Stimulated activated CD8-positive, alpha-beta memory T cell treated with anti-CD3 and anti-CD28 coated beads, Interleukin-7, amount 100 ng/mL, for 24 hours (primary cell): ENCODE results near the gene FAM229B.

Source experiments
- DNase-seq: peaks from one replicate; pipeline ENCODE4 v3.0.0-alpha.2; 2020; ENCODE audit warnings: low read depth

The FAM229B gene

GRCh38 chr6:112144145-112144926, 56.9 kb downstream of the FAM229B start:
- DNase-seq = no peak

- DNase-seq = no peak
These were observed 57.7 kb downstream of the FAM229B start for GRCh38 chr6:112145080-112145573.

- no peak for DNase-seq
These were observed 60.7 kb downstream of the FAM229B start for GRCh38 chr6:112148103-112148502.

GRCh38 chr6:112149236-112149635, 61.8 kb downstream of the FAM229B start:
- no peak for DNase-seq

- no peak for DNase-seq
These were observed 62.4 kb downstream of the FAM229B start for GRCh38 chr6:112149719-112150263.

- no peak for DNase-seq
These were observed 63.0 kb downstream of the FAM229B start for GRCh38 chr6:112150363-112150762.
